Psoas muscle (tissue), 8 donors: Measurements from ENCODE around the gene TOB1. TPM values are rescaled to one million over a fixed set of nuclear protein-coding genes. Genes with fewer than 3 reads are reported as not detected.

Experiments
- ATAC-seq, 4 donors: fragments of 200-7000 bp; cut with Tn5 transposase; one replicate each; pipeline ENCODE4 v1.9.1; 2020; ENCODE audit warnings: moderate library complexity in 3 of 4, mild to moderate bottlenecking in 2 of 4
- DNase-seq, 2 donors: peaks; one replicate each; pipeline ENCODE4 v3.0.0-alpha.2; 2020
- H3K27ac ChIP-seq: fragments of 200-600 bp; one replicate; pipeline ENCODE4 v1.8.0; 2022
- H3K27me3 ChIP-seq, 3 donors: fragments of 200-600 bp in 1 of 3; one replicate each; pipeline versions ENCODE4 v1.6.1 to v1.8.0; 2013 to 2022; ENCODE audit warnings: low read length in 2 of 3, mild to moderate bottlenecking in 2 of 3, moderate library complexity in 1 of 3; ENCODE audit not compliant: insufficient read depth in 3 of 3
- H3K36me3 ChIP-seq, 2 donors: fragments of 200-600 bp in 1 of 2; one replicate each; pipeline versions ENCODE4 v1.6.1 to v1.8.0; 2013 to 2022; ENCODE audit warnings: low read depth in 1 of 2, mild to moderate bottlenecking in 1 of 2, moderate library complexity in 1 of 2; ENCODE audit not compliant: insufficient read depth in 1 of 2
- H3K4me1 ChIP-seq: fragments of 200-600 bp; one replicate; pipeline ENCODE4 v1.8.0; 2022
- H3K4me3 ChIP-seq: fragments of 200-600 bp; one replicate; pipeline ENCODE4 v1.8.0; 2022; ENCODE audit warnings: mild to moderate bottlenecking
- H3K9me3 ChIP-seq: fragments of 200-600 bp; one replicate; pipeline ENCODE4 v1.8.0; 2022
- CTCF ChIP-seq: fragments of 200-600 bp; IDR thresholded peaks from one replicate; pipeline ENCODE4 v1.8.0; 2022; ENCODE audit warnings: antibody characterized with exemption
- WGBS, 3 donors: extraction: QIAGEN DNeasy Blood & Tissue Kit; methylation state at CpG; one replicate each; pipeline versions ENCODE4 v1.1.6 to v1.1.7; 2013; 5-methylcytosine and 5-hydroxymethylcytosine counted together
- intact Hi-C, 2 donors: fragments of 100-400 bp; cut with DNase I; formaldehyde crosslinking; loops; one replicate each; pipeline versions ENCODE4 v1.11.0 to v1.14.2; 2022
- polyA plus RNA-seq, 3 donors: library from polyadenylated mRNA; stranded (reverse); fragments of 200-250 nt; gene quantifications; one replicate each; pipeline ENCODE4 v1.2.3, GENCODE V29; 2013
- total RNA-seq, 4 donors: library from RNA; stranded (reverse); fragmentation: NEBNext Ultra II Directional in 2 of 4; extraction: Animal tissue kit (Norgen Biotek cat#: 25700) in 2 of 4; gene quantifications; one replicate each; pipeline versions ENCODE4 v1.2.1 to v1.2.4, GENCODE V29; 2021 to 2023
- donor health status: healthy with polysubstance abuse.
- donor health status: DM: no; HTN: no; CAD: no; lungs with moderate emphysema.
- donor health status: Bipolar disorder and iron deficiency.
- donor health status: healthy.
- donor health status: DM: yes; HTN: yes; CAD: no.
- donor health status: DM: no; HTN: no; CAD: no.
- donor health status: DM: no; HTN: no; CAD: no.
- donor health status: DM: yes; HTN: yes; CAD: no.

Gene TOB1
- total and polyA plus RNA-seq, 7 donors = 12.8 to 155 (median 74.9) TPM

GRCh38 chr17:50831471-50831928, 34.7 kb downstream of the TOB1 start:
- no peak for DNase-seq
- no peak overlapping the region for H3K27ac ChIP-seq
- no peaks in the 10 kb centered on the region for H3K27me3 ChIP-seq
- TF ChIP-seq CTCF = no peak
- 44 to 63% (median 49%) methylated on average over 11 of the region's 11 CpGs for WGBS, 3 donors
- intact Hi-C loops = loop anchor here (10.0 kb wide), 1 partner anchor 347 kb away; no protein-coding TSS in a partner anchor
- no peaks in the 10 kb centered on the region for H3K9me3 ChIP-seq
- no peaks in the 10 kb centered on the region for H3K36me3 ChIP-seq
- H3K4me3 ChIP-seq = no peak overlapping the region
- ATAC-seq = no peak
- H3K4me1 ChIP-seq = peaks cover 4% of the 10 kb centered on the region

- Histone ChIP-seq H3K36me3 (no peaks in the 10 kb centered on the region), H3K4me3 (no peak overlapping the region), H3K4me1 (peaks cover 4% of the 10 kb centered on the region), H3K9me3 (no peaks in the 10 kb centered on the region), H3K27me3 (no peaks in the 10 kb centered on the region), H3K27ac (no peak overlapping the region)
- intact Hi-C loops = loop anchor here (10.0 kb wide), 1 partner anchor 346 kb away; no protein-coding TSS in a partner anchor
- WGBS, 3 donors = 66 to 68% (median 67%) methylated on average over 12 of the region's 12 CpGs
- no peak for TF ChIP-seq CTCF
- ATAC-seq (no peak), DNase-seq (no peak)
These were observed 35.2 kb downstream of the TOB1 start for GRCh38 chr17:50830994-50831393.

- DNase-seq (no peak), ATAC-seq (no peak)
- TF ChIP-seq CTCF = no peak
- Histone ChIP-seq H3K36me3 (no peaks in the 10 kb centered on the region), H3K27ac (no peak overlapping the region), H3K9me3 (no peaks in the 10 kb centered on the region), H3K27me3 (no peaks in the 10 kb centered on the region), H3K4me3 (no peak overlapping the region), H3K4me1 (peaks cover 4% of the 10 kb centered on the region)
- intact Hi-C loops = loop anchor here (10.0 kb wide), 1 partner anchor 346 kb away; no protein-coding TSS in a partner anchor
- WGBS, 3 donors = 68 to 80% (median 80%) methylated on average over 5 of the region's 5 CpGs
These were observed 35.8 kb downstream of the TOB1 start for GRCh38 chr17:50830352-50830751.

- WGBS, 3 donors = 78% methylated on average over 6 of the region's 6 CpGs
- no peaks in the 10 kb centered on the region for H3K36me3 ChIP-seq
- no peak for ATAC-seq
These were observed 36.8 kb downstream of the TOB1 start for GRCh38 chr17:50829332-50829731.

More at GRCh38 chr17:50829332-50829731, 36.8 kb downstream of the TOB1 start:
- Histone ChIP-seq H3K4me3 (no peak overlapping the region), H3K27me3 (no peaks in the 10 kb centered on the region), H3K27ac (no peak overlapping the region), H3K4me1 (no peaks in the 10 kb centered on the region), H3K9me3 (no peaks in the 10 kb centered on the region)
- intact Hi-C loops = loop anchor here in 1 of 2 donors (5.0 kb wide), 1 partner anchor 37 kb away; no protein-coding TSS in a partner anchor
- DNase-seq = no peak
- TF ChIP-seq CTCF = no peak
